ENCODE measurements around the gene BIN1. TPM values are rescaled to one million over a fixed set of nuclear protein-coding genes. Genes with fewer than 3 reads are reported as not detected.
A peak's percentile ranks its signal among the peaks of the same experiment; 100 is the strongest.

Gene BIN1
- total and polyA plus RNA-seq, 2 of the 4 experiments (the other 2 are of a cell fraction), result 18.1 to 25.7 TPM

DNA sequence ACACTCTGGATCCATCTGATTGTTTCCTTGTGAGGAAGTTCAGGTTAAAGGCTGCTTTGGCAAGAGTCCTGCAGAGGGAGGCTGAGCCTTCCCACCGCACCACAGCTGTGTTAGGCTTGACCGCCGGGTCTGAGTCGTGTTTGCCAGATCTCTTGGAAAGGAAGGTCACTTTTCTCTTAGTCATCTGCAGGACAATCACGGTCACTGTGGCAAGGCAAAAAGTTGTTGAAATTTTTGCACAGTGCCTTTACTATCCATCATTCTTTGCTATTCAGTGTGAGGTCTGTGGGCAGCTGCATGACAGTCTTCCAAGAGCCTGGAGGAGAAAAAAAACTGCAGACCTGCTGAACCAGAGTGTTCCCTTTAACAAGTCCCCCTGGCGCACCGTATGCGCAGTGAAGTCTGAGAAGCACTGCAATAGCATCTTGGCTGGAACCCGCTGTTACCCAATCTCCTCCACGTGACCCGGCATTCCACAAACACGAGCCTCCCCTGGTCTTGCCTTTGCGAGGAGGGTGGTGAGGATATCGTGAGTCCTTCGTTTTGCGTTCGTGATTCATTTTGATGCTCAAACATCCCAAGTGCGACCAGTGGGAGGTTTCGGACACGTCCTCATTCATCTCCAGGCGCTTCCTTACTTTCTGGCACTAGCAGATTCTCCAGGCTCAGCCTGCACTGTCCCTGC, 23.0 kb downstream of the BIN1 start (continued):
- TF ChIP-seq, protein P1, sequence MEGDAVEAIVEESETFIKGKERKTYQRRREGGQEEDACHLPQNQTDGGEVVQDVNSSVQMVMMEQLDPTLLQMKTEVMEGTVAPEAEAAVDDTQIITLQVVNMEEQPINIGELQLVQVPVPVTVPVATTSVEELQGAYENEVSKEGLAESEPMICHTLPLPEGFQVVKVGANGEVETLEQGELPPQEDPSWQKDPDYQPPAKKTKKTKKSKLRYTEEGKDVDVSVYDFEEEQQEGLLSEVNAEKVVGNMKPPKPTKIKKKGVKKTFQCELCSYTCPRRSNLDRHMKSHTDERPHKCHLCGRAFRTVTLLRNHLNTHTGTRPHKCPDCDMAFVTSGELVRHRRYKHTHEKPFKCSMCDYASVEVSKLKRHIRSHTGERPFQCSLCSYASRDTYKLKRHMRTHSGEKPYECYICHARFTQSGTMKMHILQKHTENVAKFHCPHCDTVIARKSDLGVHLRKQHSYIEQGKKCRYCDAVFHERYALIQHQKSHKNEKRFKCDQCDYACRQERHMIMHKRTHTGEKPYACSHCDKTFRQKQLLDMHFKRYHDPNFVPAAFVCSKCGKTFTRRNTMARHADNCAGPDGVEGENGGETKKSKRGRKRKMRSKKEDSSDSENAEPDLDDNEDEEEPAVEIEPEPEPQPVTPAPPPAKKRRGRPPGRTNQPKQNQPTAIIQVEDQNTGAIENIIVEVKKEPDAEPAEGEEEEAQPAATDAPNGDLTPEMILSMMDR (conservative IDR thresholded peaks at IDR 0.05; ENCODE audit: low read depth, low read length), result 0 out of 2 replicates have a peak, but pooled peaks have one; percentile 18
- TF ChIP-seq SMC3 (IDR thresholded peaks at IDR 0.05; ENCODE audit: low read depth, low read length), result peak; percentile 7; the same call in 1 of the 2 replicates
- TF ChIP-seq RFX5 (IDR thresholded peaks at IDR 0.05; ENCODE audit: low read depth, low read length), result no peak
- TF ChIP-seq BHLHE40 (IDR thresholded peaks at IDR 0.05; ENCODE audit: low read depth, low read length), result peak; percentile 97
- TF ChIP-seq MAFK (IDR thresholded peaks at IDR 0.05; ENCODE audit: low read depth, low read length), result no peak
- TF ChIP-seq MXI1 (IDR thresholded peaks at IDR 0.05; ENCODE audit: borderline replicate concordance, low read depth, low read length), result peak; percentile 86; the same call in 1 of the 2 replicates
- TF ChIP-seq FOS (IDR thresholded peaks at IDR 0.05; ENCODE audit: low read depth, low read length), result peak; percentile 42; the same call in 1 of the 2 replicates

Measured in IMR-90 (cell line).